Ovary (tissue), 9 donors: ENCODE measurements around the gene ATP6V0B. TPM values are rescaled to one million over a fixed set of nuclear protein-coding genes. Genes with fewer than 3 reads are reported as not detected.

Experiments
- DNase-seq, 5 donors: peaks; one replicate each; pipeline ENCODE4 v3.0.0-alpha.2; 2019 to 2020
- H3K27ac ChIP-seq, 2 donors: fragments of 200-600 bp; one replicate each; pipeline versions ENCODE4 v1.5.1 to v1.8.0; 2019 to 2022
- H3K27me3 ChIP-seq: fragments of 200-600 bp; one replicate; pipeline ENCODE4 v1.8.0; 2022
- H3K36me3 ChIP-seq: fragments of 200-600 bp; sonication (generic); one replicate; pipeline ENCODE4 v1.5.1; 2019
- H3K4me1 ChIP-seq: one replicate; pipeline ENCODE4 v1.8.1; 2013; ENCODE audit warnings: mild to moderate bottlenecking, moderate library complexity; ENCODE audit not compliant: insufficient read depth
- H3K4me3 ChIP-seq: fragments of 200-600 bp; sonication (generic); one replicate; pipeline ENCODE4 v1.5.1; 2017
- H3K9me3 ChIP-seq, 2 donors: fragments of 200-600 bp in 1 of 2; sonication (generic) in 1 of 2; one replicate each; pipeline versions ENCODE4 v1.5.1 to v1.8.1; 2013 to 2019; ENCODE audit warnings: mild to moderate bottlenecking in 1 of 2, moderate library complexity in 1 of 2
- CTCF ChIP-seq, 3 donors: fragments of 450-650 bp in 2 of 3; fragments of 200-600 bp in 1 of 3; IDR thresholded peaks; one replicate each; pipeline versions ENCODE4 v1.5.1 to v1.8.0; 2016 to 2022; ENCODE audit warnings: antibody characterized with exemption in 3 of 3, mild to moderate bottlenecking in 1 of 3
- EP300 ChIP-seq: sonication (generic); formaldehyde crosslinking; IDR thresholded peaks from one replicate; pipeline ENCODE4 v1.6.1; 2017; ENCODE audit warnings: antibody characterized with exemption
- POLR2A ChIP-seq: fragments of 450-650 bp; IDR thresholded peaks from one replicate; pipeline ENCODE4 v1.6.1; 2017; ENCODE audit warnings: antibody characterized with exemption, mild to moderate bottlenecking, moderate library complexity
- WGBS, 3 donors: extraction: QIAGEN DNeasy Blood & Tissue Kit in 1 of 3; methylation state at CpG; one replicate each; pipeline versions ENCODE4 v1.1.5 to v1.1.7; 2013 to 2017; 5-methylcytosine and 5-hydroxymethylcytosine counted together
- intact Hi-C, 4 donors: fragments of 100-400 bp; cut with DNase I; formaldehyde crosslinking; loops; one replicate each; pipeline versions ENCODE4 v1.11.0 to v1.15.1; 2022 to 2023
- polyA plus RNA-seq, 2 donors: library from polyadenylated mRNA; stranded (reverse); fragments of 200-250 nt in 1 of 2; fragments of 350-450 nt in 1 of 2; fragmentation: Illumina TruSeq in 1 of 2; extraction: RNeasy Lipid Tissue Mini Kit (QIAGEN cat#74804) in 1 of 2; gene quantifications; one replicate each; pipeline ENCODE4 v1.2.3, GENCODE V29; 2013 to 2014
- total RNA-seq, 7 donors: library from RNA; depleted of rRNA in 2 of 7; stranded (reverse); fragments of >200 nt in 2 of 7; fragmentation: NEBNext Ultra II Directional in 3 of 7; extraction: Animal tissue kit (Norgen Biotek cat#: 25700) in 3 of 7; gene quantifications; one replicate each; pipeline versions ENCODE4 v1.1.0 to v1.2.4, GENCODE V29; 2016 to 2023
- donor health status: DM: no; HTN: no; CAD: no; lungs with moderate emphysema.
- donor health status: DM: no; HTN: no; CAD: no.
- donor health status: Bipolar disorder and iron deficiency.
- donor health status: DM: yes; HTN: yes; CAD: no.
- donor health status: DM: no; HTN: no; CAD: no.
- donor health status: DM: yes; HTN: yes; CAD: no.

Gene ATP6V0B
- total and polyA plus RNA-seq, 9 donors: 46.1 to 108 (median 74.4) TPM

DNA sequence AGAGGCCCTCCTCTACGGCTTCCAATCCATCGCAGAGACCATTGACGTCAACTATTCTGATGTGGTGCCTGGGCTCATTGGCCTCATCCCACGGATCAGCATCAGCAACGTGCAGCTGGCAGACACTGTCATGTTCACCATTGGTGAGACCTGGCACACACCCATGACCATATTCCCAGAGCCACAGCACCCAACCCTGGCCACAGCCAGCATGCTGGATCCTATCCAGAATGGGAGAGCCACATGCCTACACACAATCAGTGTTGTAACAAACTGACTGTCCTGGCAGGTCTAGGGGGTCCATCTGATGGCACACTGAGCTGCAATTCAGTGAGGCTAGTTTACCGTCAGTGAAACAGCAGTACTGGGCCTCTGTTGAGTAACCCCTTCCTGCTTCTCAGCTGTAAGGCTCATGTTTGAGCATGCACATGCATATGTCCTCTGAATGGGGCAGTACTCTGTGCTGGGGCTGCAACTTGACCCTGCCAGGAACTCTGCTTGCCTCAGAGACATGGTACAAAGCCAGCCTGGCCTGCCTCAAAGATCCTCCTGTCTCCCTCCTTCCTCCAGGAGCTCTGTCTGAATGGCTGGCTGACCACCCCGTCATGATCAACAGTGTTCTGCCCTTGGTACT, 17.2 kb upstream of the ATP6V0B start:
- TF ChIP-seq EP300: no peak
- no peak for TF ChIP-seq POLR2A
- no peak for TF ChIP-seq CTCF (IDR thresholded peaks at IDR 0.05)
- Histone ChIP-seq H3K36me3 (no peaks in the 10 kb centered on the region), H3K27me3 (no peaks in the 10 kb centered on the region), H3K4me1 (no peaks in the 10 kb centered on the region), H3K4me3 (no peak overlapping the region), H3K9me3 (no peaks in the 10 kb centered on the region), H3K27ac (no peak overlapping the region)
- DNase-seq: no peak
- WGBS, 3 donors: 82 to 91% (median 85%) methylated on average over 7 of the region's 7 CpGs
- intact Hi-C loops: no loop called here

- no peaks in the 10 kb centered on the region for H3K27me3 ChIP-seq
- intact Hi-C loops: no loop called here
- H3K4me1 ChIP-seq: no peaks in the 10 kb centered on the region
- WGBS, 3 donors: 91 to 95% (median 94%) methylated on average over 9 of the region's 9 CpGs
- H3K36me3 ChIP-seq: no peaks in the 10 kb centered on the region
- no peaks in the 10 kb centered on the region for H3K9me3 ChIP-seq
- no peak for DNase-seq
- no peak overlapping the region for H3K4me3 ChIP-seq
- no peak overlapping the region for H3K27ac ChIP-seq
- TF ChIP-seq POLR2A (no peak), CTCF (IDR thresholded peaks at IDR 0.05) (no peak), EP300 (no peak)
Measured at GRCh38 chr1:43958351-43959255, 16.2 kb upstream of the ATP6V0B start.

GRCh38 chr1:43960798-43961197, 14.0 kb upstream of the ATP6V0B start:
- TF ChIP-seq POLR2A: no peak
- TF ChIP-seq CTCF (IDR thresholded peaks at IDR 0.05): no peak
- no peak for TF ChIP-seq EP300
- Histone ChIP-seq H3K27ac (no peak overlapping the region), H3K4me3 (no peak overlapping the region), H3K4me1 (no peaks in the 10 kb centered on the region), H3K36me3 (no peaks in the 10 kb centered on the region), H3K9me3 (no peaks in the 10 kb centered on the region), H3K27me3 (no peaks in the 10 kb centered on the region)
- intact Hi-C loops: no loop called here
- DNase-seq: no peak
- 83 to 89% (median 86%) methylated on average over 8 of the region's 8 CpGs for WGBS, 3 donors

GRCh38 chr1:43961692-43962091, 13.1 kb upstream of the ATP6V0B start:
- Histone ChIP-seq H3K27ac (no peak overlapping the region), H3K27me3 (no peaks in the 10 kb centered on the region), H3K36me3 (no peaks in the 10 kb centered on the region), H3K4me1 (no peaks in the 10 kb centered on the region), H3K4me3 (no peak overlapping the region), H3K9me3 (no peaks in the 10 kb centered on the region)
- no peak for TF ChIP-seq CTCF (IDR thresholded peaks at IDR 0.05)
- TF ChIP-seq EP300: no peak
- intact Hi-C loops: no loop called here
- WGBS, 3 donors: 78 to 80% (median 80%) methylated on average over 3 of the region's 3 CpGs
- no peak for DNase-seq
